Neural progenitor cell (in vitro differentiated cells): Measurements from ENCODE around the gene TYROBP. TPM values are rescaled to one million over a fixed set of nuclear protein-coding genes. Genes with fewer than 3 reads are reported as not detected.

ENCODE experiments used
- DNase-seq: peaks from one replicate; pipeline ENCODE4 v3.0.0-alpha.2; 2016; ENCODE audit warnings: low spot score
- H2AFZ ChIP-seq: fragments of 200-600 bp; sonication (generic); replicated peaks from 2 replicates; pipeline ENCODE4 v1.6.1; 2016; ENCODE audit warnings: antibody characterized with exemption
- H3F3A ChIP-seq: fragments of 200-600 bp; sonication (generic); 2 replicates; pipeline ENCODE4 v1.6.1; 2016; ENCODE audit warnings: antibody characterized with exemption, low read depth
- H3K27ac ChIP-seq: fragments of 200-600 bp; sonication (generic); 2 replicates; pipeline ENCODE4 v1.5.1; 2016; ENCODE audit warnings: mild to moderate bottlenecking
- H3K27me3 ChIP-seq: fragments of 200-600 bp; sonication (generic); 2 replicates; pipeline ENCODE4 v1.6.1; 2016; ENCODE audit warnings: mild to moderate bottlenecking, moderate library complexity
- H3K36me3 ChIP-seq: fragments of 200-600 bp; sonication (generic); 2 replicates; pipeline ENCODE4 v1.5.1; 2016
- H3K4me1 ChIP-seq: fragments of 200-600 bp; sonication (generic); 2 replicates; pipeline ENCODE4 v1.6.1; 2016; ENCODE audit warnings: mixed run types
- H3K4me2 ChIP-seq: fragments of 200-600 bp; sonication (generic); 2 replicates; pipeline ENCODE4 v1.6.1; 2016
- H3K4me3 ChIP-seq: fragments of 200-600 bp; sonication (generic); 2 replicates; pipeline ENCODE4 v1.5.1; 2016
- H3K79me2 ChIP-seq: fragments of 200-600 bp; sonication (generic); 2 replicates; pipeline ENCODE4 v1.6.1; 2016; ENCODE audit warnings: low read depth
- H3K9ac ChIP-seq: fragments of 200-600 bp; sonication (generic); 2 replicates; pipeline ENCODE4 v1.6.1; 2016
- H3K9me3 ChIP-seq: fragments of 200-600 bp; sonication (generic); 2 replicates; pipeline ENCODE4 v1.5.1; 2016; ENCODE audit warnings: low read depth
- H4K20me1 ChIP-seq: fragments of 200-600 bp; sonication (generic); 2 replicates; pipeline ENCODE4 v1.6.1; 2016; ENCODE audit warnings: low read depth
- H3K27ac Mint-ChIP-seq: 3 replicates; pipeline ENCODE4 v1.8.0; 2021; ENCODE audit warnings: mixed read lengths
- H3K27me3 Mint-ChIP-seq: 2 replicates; pipeline ENCODE4 v1.8.0; 2022; ENCODE audit warnings: low read depth, mild to moderate bottlenecking, inconsistent platforms, moderate library complexity, mixed read lengths; ENCODE audit not compliant: insufficient read depth
- H3K36me3 Mint-ChIP-seq: 3 replicates; pipeline ENCODE4 v1.8.0; 2021; ENCODE audit warnings: mixed read lengths
- H3K4me1 Mint-ChIP-seq: 3 replicates; pipeline ENCODE4 v1.8.0; 2021; ENCODE audit warnings: mixed read lengths
- H3K4me3 Mint-ChIP-seq: 3 replicates; pipeline ENCODE4 v1.8.0; 2021; ENCODE audit warnings: mild to moderate bottlenecking, moderate library complexity, mixed read lengths
- H3K9me3 Mint-ChIP-seq: 3 replicates; pipeline ENCODE4 v1.8.0; 2020; ENCODE audit warnings: mixed read lengths
- EZH2 ChIP-seq: fragments of 200-600 bp; sonication (generic); IDR thresholded peaks from 2 replicates; pipeline ENCODE4 v1.6.1; 2017; ENCODE audit warnings: antibody characterized with exemption, mild to moderate bottlenecking, moderate library complexity
- EZH2phosphoT487 ChIP-seq: fragments of 200-600 bp; sonication (generic); IDR thresholded peaks from 2 replicates; pipeline ENCODE4 v1.6.1; 2017; ENCODE audit warnings: antibody characterized with exemption
- total RNA-seq: library from RNA; depleted of rRNA; stranded (reverse); fragments of >200 nt; gene quantifications from 2 replicates; pipeline ENCODE4 v1.2.3, GENCODE V29; 2015; ENCODE audit warnings: low replicate concordance
- TF ChIP-seq, protein P1 (sequence below): fragments of 200-600 bp; sonication (generic); IDR thresholded peaks from 2 replicates; pipeline ENCODE4 v1.5.1; 2017; ENCODE audit warnings: antibody characterized with exemption, mild to moderate bottlenecking

Gene TYROBP
- total RNA-seq, 1 donor from 2014 or later, result not detected

DNA sequence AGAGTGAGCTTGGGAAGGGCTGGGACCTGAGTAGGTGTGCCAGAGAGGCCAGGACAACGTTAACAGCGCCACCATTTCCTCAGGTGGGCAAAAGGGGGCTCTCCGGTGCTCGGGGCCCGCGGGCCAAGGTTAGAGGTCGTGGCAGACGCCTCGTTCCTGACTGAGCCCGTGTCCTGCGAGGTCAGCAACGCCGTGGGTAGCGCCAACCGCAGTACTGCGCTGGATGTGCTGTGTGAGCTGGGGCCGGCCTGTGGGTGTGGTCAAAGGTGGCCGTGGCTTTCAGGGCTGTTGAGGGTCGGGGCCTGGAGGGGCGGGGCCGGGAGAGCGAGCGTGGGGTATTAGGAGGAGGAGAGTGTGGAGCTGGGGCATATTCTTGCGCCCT is 47.7 kb downstream of the TYROBP start:
- Histone ChIP-seq H3K79me2 (no peaks in the 10 kb centered on the region), H3K4me2 (peak overlapping the region; percentile 94), H3K9ac (no peak overlapping the region), H3K27ac (no peak overlapping the region), H3K4me1 (peaks cover 23% of the 10 kb centered on the region), H4K20me1 (peaks cover 8% of the 10 kb centered on the region), H2AFZ (no peak overlapping the region), H3F3A (peaks cover 34% of the 10 kb centered on the region), H3K36me3 (no peaks in the 10 kb centered on the region), H3K9me3 (no peaks in the 10 kb centered on the region), H3K4me3 (peak overlapping the region; percentile 49), H3K27me3 (peaks cover 72% of the 10 kb centered on the region)
- H3K36me3 Mint-ChIP-seq, result peaks cover 13% of the 10 kb centered on the region
- peaks cover 17% of the 10 kb centered on the region for H3K27me3 Mint-ChIP-seq
- no peaks in the 10 kb centered on the region for H3K9me3 Mint-ChIP-seq
- TF ChIP-seq EZH2 (no peak), EZH2phosphoT487 (peak; percentile 35)
- H3K27ac Mint-ChIP-seq, result no peak overlapping the region
- H3K4me3 Mint-ChIP-seq, result peak overlapping the region; percentile 84
- peaks cover 53% of the 10 kb centered on the region for H3K4me1 Mint-ChIP-seq
- no peak for DNase-seq

DNA sequence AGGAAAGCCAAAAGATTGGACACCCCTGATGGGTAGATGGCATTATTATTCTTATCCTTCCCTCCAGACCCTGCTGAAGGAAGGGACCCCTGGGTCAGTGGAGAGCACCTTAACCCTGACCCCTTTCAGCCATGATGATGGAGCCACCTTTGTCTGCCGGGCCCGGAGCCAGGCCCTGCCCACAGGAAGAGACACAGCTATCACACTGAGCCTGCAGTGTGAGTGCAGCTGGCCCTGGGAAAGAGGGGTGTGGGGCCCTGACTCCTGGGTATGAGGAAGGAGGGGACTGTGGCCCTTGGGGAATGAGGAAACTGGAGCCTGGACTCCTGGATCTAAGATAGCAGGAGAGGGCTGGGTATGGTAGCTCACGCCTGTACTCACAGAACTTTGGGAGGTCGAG is 48.7 kb downstream of the TYROBP start:
- TF ChIP-seq, protein P1, sequence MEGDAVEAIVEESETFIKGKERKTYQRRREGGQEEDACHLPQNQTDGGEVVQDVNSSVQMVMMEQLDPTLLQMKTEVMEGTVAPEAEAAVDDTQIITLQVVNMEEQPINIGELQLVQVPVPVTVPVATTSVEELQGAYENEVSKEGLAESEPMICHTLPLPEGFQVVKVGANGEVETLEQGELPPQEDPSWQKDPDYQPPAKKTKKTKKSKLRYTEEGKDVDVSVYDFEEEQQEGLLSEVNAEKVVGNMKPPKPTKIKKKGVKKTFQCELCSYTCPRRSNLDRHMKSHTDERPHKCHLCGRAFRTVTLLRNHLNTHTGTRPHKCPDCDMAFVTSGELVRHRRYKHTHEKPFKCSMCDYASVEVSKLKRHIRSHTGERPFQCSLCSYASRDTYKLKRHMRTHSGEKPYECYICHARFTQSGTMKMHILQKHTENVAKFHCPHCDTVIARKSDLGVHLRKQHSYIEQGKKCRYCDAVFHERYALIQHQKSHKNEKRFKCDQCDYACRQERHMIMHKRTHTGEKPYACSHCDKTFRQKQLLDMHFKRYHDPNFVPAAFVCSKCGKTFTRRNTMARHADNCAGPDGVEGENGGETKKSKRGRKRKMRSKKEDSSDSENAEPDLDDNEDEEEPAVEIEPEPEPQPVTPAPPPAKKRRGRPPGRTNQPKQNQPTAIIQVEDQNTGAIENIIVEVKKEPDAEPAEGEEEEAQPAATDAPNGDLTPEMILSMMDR, result no peak
- TF ChIP-seq EZH2phosphoT487, result no peak
- TF ChIP-seq EZH2, result no peak
- peaks cover 22% of the 10 kb centered on the region for H3K27me3 Mint-ChIP-seq
- H3K4me3 Mint-ChIP-seq, result peak overlapping the region; percentile 36
- Histone ChIP-seq H3K27me3 (peaks cover 82% of the 10 kb centered on the region), H3K4me2 (no peak overlapping the region), H3K79me2 (no peaks in the 10 kb centered on the region), H3F3A (peaks cover 41% of the 10 kb centered on the region), H3K9me3 (no peaks in the 10 kb centered on the region), H3K4me1 (peaks cover 29% of the 10 kb centered on the region), H4K20me1 (peaks cover 8% of the 10 kb centered on the region), H3K9ac (no peak overlapping the region), H2AFZ (no peak overlapping the region), H3K4me3 (no peak overlapping the region), H3K27ac (no peak overlapping the region), H3K36me3 (no peaks in the 10 kb centered on the region)
- DNase-seq, result no peak
- H3K4me1 Mint-ChIP-seq, result peaks cover 63% of the 10 kb centered on the region
- peaks cover 7% of the 10 kb centered on the region for H3K36me3 Mint-ChIP-seq
- no peak overlapping the region for H3K27ac Mint-ChIP-seq
- H3K9me3 Mint-ChIP-seq, result no peaks in the 10 kb centered on the region

DNA sequence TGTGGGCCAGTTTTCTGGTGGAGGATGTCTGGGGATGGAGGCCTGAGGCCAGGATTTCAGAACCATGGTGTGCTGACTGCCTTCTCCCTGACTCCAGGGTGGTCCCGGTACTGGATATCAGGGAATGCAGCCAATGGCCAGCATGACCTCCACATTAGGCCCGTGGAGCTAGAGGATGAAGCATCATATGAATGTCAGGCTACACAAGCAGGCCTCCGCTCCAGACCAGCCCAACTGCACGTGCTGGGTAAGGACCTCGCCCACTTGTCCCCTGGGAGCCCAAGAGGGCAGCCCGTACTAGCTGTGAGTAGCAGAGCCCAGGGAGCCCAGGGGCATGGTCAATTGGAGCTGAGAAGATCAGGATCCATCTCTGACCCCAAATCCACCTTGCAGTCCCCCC is 49.8 kb downstream of the TYROBP start:
- peaks cover 66% of the 10 kb centered on the region for H3K4me1 Mint-ChIP-seq
- no peak overlapping the region for H3K27ac Mint-ChIP-seq
- Histone ChIP-seq H3K4me3 (no peak overlapping the region), H3K4me2 (no peak overlapping the region), H4K20me1 (peaks cover 8% of the 10 kb centered on the region), H3K4me1 (peaks cover 29% of the 10 kb centered on the region), H3F3A (peaks cover 41% of the 10 kb centered on the region), H2AFZ (no peak overlapping the region), H3K27ac (no peak overlapping the region), H3K79me2 (no peaks in the 10 kb centered on the region), H3K9me3 (no peaks in the 10 kb centered on the region), H3K27me3 (peaks cover 91% of the 10 kb centered on the region), H3K9ac (no peak overlapping the region), H3K36me3 (no peaks in the 10 kb centered on the region)
- H3K9me3 Mint-ChIP-seq, result no peaks in the 10 kb centered on the region
- H3K27me3 Mint-ChIP-seq, result peaks cover 18% of the 10 kb centered on the region
- H3K36me3 Mint-ChIP-seq, result peaks cover 3% of the 10 kb centered on the region
- TF ChIP-seq EZH2phosphoT487 (no peak), EZH2 (no peak)
- TF ChIP-seq, protein P1, result no peak
- peak overlapping the region; percentile 95 for H3K4me3 Mint-ChIP-seq
- no peak for DNase-seq

DNA sequence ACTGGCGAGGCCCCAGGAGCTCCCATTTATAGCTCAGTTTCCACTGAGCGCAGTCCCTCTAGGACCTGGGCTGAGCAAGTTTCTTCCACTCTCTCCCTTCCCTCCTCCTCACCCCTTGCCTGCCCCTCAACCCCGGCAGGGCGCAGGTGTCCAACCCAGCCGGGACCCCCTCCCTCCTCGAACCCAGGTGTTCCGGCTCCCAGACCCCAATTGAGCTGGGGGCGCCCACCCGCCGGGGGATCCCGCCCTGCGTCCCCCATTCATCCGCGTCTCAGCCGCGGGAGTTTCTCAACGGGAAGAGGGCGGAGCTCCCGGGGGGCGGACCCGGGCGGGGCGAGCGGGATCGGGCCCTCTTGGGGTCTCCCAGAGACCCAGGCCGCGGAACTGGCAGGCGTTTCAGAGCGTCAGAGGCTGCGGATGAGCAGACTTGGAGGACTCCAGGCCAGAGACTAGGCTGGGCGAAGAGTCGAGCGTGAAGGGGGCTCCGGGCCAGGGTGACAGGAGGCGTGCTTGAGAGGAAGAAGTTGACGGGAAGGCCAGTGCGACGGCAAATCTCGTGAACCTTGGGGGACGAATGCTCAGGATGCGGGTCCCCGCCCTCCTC is 51.4 kb downstream of the TYROBP start, which contains the start of gene KIRREL2:
Gene KIRREL2, plus strand, starts transcription at position 366 of the 604 bp plus-strand sequence. Its CDS starts 209 bp downstream, at position 575.
- Mint-ChIP-seq H3K27ac (peak within 1 kb of the TSS; percentile 95), H3K4me1 (peaks cover 70% of the 10 kb centered on the region), H3K4me3 (peak within 1 kb of the TSS; percentile 95), H3K9me3 (no peaks in the 10 kb centered on the region), H3K36me3 (no peaks in the 10 kb centered on the region), H3K27me3 (peaks cover 23% of the 10 kb centered on the region)
- Histone ChIP-seq H3K4me1 (peaks cover 23% of the 10 kb centered on the region), H3K79me2 (no peaks in the 10 kb centered on the region), H3K4me3 (peak within 1 kb of the TSS; percentile 72), H3K9ac (no peak within 1 kb of the TSS), H3F3A (peaks cover 39% of the 10 kb centered on the region), H4K20me1 (peaks cover 8% of the 10 kb centered on the region), H3K36me3 (no peaks in the 10 kb centered on the region), H3K27me3 (peaks cover 95% of the 10 kb centered on the region), H3K4me2 (peak within 1 kb of the TSS; percentile 99), H3K9me3 (no peaks in the 10 kb centered on the region), H3K27ac (no peak within 1 kb of the TSS), H2AFZ (peak within 1 kb of the TSS; percentile 83)
- TF ChIP-seq, protein P1, result no peak
- no peak for TF ChIP-seq EZH2
- TF ChIP-seq EZH2phosphoT487, result no peak
- peak; percentile 82 for DNase-seq
